ENCODE measurements around the gene MTHFD1.

MTHFD1 gene

DNA sequence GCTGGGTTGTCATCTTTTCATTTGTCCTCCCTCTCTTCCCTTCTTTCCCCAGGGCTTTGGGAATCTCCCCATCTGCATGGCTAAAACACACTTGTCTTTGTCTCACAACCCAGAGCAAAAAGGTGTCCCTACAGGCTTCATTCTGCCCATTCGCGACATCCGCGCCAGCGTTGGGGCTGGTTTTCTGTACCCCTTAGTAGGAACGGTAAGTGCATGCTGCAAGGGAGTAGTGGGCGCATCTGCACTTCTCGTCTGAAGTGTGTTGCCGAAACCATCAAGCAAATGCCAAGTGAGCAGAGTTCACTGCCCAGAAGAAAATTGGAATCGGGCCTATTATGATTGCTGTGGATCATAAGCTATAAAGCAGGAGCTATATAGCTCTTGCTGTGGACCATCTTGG is 66.5 kb downstream of the MTHFD1 start:
- no peak for DNase-seq

DNA sequence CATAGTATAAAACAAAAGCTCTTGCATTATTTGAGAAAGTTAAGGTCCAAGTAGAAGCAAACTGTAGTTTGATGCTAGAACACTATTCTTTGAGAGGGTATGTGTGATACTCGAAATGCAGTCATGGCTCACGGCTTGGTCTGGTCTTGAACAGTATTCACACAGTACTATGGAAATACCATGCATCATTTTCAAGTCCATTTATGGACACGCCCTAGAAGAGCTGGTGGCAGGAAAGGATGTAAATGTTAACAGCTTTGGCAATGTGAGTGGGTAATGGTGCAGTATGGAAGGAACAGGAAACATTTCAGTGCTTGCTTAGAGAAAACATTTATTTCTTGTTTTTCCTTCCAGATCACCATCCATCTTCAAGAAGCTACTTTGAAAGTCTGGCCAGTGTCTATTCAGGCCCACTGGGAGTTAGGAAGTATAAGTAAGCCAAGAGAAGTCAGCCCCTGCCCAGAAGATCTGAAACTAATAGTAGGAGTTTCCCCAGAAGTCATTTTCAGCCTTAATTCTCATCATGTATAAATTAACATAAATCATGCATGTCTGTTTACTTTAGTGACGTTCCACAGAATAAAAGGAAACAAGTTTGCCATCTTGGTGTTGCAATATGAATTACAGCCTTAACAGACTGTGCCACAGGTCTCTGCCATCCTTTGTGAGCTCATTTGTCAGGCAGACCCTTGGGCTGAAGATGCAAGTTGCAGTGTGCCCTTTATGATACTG is 71.4 kb downstream of the MTHFD1 start:
- DNase-seq, result no peak

- DNase-seq, result no peak
Observed at GRCh38 chr14:64461221-64461620, 73.1 kb downstream of the MTHFD1 start.

- DNase-seq, result no peak
Observed at GRCh38 chr14:64463195-64463594, 75.0 kb downstream of the MTHFD1 start.

DNA sequence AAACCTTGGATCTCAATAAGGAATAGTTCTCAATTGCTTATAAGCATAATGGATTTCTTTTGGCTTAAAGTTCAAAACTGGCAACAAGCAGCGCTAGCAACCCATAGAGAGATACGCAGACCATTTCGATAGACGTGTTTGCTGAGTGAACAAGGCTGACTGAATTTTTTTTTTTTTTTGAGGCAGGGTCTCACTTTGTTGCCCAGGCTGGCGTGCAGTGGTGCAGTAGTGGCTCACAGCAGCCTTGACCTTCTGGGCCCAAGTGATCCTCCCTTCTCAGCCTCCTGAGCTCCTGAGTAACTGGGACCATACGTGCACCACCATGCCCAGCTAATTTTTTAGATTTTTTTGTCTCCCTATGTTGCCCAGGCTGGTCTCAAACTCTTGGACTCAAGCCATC is 75.7 kb downstream of the MTHFD1 start:
- no peak for DNase-seq

DNA sequence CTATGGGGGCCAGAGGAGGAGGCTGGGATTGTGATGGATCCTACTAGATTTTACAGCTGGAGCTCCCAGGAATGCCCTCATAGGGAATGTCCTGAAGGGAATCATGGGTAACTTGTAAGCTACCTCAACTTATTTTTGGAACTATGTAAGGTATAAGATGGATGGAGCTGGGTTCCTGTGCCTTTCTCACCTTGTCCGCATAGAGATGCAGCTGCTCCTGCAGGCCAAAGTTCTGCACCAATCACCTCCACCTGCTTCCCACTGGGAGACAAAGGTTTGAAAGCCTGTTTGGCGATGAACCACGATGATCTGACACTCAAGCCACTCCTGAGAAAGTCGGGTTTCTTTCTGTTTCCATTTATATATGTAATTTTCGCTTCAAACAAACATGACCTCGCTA is 76.5 kb downstream of the MTHFD1 start:
- peak; percentile 27 for DNase-seq

DNA sequence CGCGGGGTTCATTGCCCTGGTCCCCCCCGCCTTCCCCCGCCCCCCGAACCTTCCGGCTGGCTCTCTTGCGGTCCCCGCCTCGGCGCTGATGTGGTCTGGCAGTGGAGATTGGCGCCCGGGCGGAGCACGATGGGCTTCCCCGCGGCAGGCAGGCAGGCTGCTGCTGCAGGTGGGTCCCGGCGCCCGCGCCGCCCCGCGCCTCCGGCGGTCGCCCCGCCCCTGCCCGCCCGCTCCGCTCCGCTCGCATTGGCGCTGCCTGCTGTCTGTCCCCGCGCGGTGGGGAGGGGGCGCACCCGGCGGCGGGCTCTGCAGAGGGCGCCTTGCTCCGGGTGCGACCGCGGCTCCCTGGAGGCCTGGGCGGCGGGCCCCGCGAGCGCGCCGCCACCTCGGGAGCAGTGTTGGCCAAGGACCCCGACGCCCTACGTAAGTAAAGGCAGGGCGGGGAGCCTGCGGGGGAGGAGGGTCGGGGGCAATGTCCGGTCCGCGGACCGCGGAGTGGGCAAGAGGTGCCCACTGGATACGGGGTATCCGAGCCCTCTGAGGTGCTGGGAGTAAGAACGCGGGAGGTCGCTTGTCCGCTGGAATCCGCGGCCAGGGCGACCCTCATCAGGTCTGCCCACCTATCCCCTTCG is 77.2 kb downstream of the MTHFD1 start, which contains the start of gene AKAP5:
TSS of gene AKAP5 (plus strand) at position 309 of the 632 bp plus-strand sequence. CDS start 2,896 bp downstream, outside the sequence.
- peak; percentile 82 for DNase-seq

- peak; percentile 62 for DNase-seq
Observed at GRCh38 chr14:64465831-64466554, 77.8 kb downstream of the MTHFD1 start.

GRCh38 chr14:64467101-64467500 is 78.9 kb downstream of the MTHFD1 start:
- DNase-seq, result peak; percentile 27

GRCh38 chr14:64467566-64467965 is 79.4 kb downstream of the MTHFD1 start:
- no peak for DNase-seq

GRCh38 chr14:64468451-64468850 is 80.3 kb downstream of the MTHFD1 start:
- DNase-seq, result no peak

DNA sequence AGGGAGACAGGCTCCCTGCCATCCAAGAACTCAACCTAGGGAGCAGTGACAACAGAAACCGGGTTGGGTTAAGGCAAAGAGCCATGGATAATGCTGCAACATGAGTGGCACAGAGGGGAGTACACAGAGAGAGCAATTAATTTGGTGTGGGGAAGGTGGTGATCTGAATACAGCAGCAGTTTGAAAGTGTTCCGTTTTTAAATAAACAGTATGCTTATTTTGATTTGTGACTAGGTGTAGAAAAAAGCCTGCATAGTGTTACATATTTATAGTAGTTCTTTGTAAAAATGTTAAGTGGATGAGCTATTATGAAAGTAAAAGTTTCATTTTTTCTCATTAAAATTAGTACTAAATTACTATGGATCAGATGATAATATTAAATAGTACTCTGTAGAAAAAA is 85.9 kb downstream of the MTHFD1 start:
- DNase-seq, result no peak

GRCh38 chr14:64474698-64475097 is 86.5 kb downstream of the MTHFD1 start:
- no peak for DNase-seq

DNA sequence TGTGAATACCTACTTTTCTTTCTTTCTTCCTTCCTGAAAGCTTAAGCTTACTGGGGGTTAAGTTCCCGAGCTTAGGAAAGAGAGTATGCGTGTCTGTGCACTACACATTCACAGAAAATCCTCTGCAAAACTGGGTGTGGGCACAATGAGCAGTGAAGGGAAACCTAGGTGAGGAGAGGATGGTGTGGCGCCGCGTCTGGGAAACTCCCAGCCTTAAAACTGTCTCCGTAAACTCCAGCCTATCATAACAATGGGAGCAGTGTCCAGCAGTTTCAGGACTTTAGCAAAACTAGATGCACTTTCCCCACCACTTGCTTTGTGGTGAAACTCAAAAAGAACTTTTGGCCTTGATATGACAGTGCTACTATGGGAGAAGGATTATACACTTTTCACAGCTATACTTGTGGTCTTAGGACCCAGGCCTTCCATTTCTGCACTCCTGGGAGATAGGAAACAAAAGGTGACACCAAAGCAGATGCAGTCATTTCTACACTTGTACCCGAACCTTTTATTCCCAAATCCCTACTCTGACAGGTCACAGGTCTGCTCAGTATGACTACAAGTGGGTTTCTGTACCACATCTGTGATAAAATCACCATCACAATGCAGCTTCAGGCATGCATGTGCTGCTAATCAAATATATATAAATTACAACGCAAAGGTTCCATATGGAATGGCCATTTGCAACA is 87.6 kb downstream of the MTHFD1 start:
- no peak for DNase-seq

- no peak for DNase-seq
Observed at GRCh38 chr14:64476438-64476837, 88.3 kb downstream of the MTHFD1 start.

GRCh38 chr14:64478634-64479250 is 90.6 kb downstream of the MTHFD1 start:
- DNase-seq, result no peak

DNA sequence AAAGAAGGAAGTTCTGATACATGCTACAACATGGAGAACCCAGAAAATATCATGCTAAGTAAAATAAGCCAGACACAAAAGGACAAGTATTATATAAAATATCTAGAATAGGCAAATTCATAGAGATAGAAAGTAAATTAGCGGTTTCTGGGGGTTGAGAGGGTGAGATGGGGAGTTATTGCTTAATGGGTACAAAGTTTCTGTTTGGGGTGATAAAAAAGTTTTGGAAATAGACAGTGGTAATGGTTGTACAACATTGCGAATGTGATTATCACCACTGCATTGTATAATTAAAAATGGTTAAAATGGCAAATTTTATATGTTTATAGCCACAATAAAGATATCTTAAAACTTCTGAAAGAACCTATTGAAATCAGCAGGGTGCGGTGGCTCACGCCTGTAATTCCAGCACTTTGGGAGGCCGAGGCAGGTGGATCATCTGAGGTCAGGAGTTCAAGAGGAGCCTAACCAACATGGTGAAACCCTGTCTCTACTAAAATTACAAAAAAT is 100.5 kb downstream of the MTHFD1 start:
- DNase-seq, result no peak

GRCh38 chr14:64491637-64492036 is 103.5 kb downstream of the MTHFD1 start:
- no peak for DNase-seq

- no peak for DNase-seq
Observed at GRCh38 chr14:64493455-64493854, 105.3 kb downstream of the MTHFD1 start.

DNA sequence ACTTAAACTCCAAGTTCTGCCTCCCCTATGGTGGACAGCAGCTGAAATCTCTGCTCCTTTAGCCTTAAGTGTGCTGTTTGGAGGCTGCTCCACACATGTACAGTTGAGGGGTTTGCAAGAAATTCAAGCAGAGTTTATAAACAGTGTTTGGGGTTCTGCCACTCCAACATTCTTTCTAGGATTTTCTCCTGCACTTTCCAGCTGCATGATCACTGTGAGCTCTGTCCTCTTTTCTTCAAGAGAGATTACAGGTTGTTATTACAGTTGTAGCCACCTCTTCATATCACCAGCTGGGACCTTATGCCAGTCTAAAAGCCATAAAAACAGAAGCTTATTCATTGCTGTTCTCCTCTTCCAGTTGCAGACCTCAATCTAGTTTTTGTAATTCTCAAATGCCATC is 107.1 kb downstream of the MTHFD1 start:
- no peak for DNase-seq

DNA sequence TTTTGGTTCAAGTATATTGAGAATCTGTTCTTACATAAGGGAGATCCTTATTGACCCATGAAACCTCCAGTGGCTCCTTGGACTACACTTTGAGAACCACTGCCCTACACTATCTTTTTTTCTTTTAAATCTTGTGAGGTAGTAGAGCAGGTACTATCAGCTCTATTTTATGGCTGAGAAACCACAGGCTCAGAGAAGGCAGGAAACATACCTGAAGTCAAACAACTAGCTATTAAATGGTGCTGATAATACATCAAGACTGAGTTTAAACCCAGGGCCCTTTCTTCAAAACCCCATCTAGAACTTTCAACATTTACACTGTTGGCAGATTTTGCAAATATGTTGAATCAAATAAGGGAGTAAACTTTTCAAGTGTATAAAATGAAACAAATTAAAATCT is 108.6 kb downstream of the MTHFD1 start:
- DNase-seq, result no peak

DNA sequence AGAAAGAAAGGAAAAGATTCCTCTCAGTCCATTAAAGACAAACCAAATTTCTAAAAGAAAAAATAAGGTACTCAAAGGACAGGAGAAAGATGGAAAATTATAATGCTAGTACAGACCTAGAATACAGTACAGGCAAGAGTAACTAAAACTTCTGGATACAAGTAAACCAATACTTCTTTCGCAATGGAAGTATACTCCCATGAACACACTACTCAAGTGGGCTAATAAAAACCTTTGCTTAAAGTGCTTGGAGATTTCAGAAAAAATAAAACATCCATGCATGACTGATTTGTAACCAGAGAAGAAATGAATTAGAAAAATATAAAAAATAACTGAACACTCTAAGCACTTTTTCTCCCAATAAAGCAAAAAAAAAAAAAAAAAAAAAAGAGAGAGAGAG is 111.9 kb downstream of the MTHFD1 start:
- DNase-seq, result no peak

Measured in NCI-H82 (cell line).